Measurements from ENCODE around the gene MAGEF1. TPM values are rescaled to one million over a fixed set of nuclear protein-coding genes. Genes with fewer than 3 reads are reported as not detected.

MAGEF1 gene
- total RNA-seq, 2 donors from 2014 or later, result 7.4 to 8.1 TPM

GRCh38 chr3:184719709-184720108 is 7.8 kb upstream of the MAGEF1 start:
- H3K4me1 Mint-ChIP-seq, result no peaks in the 10 kb centered on the region
- ATAC-seq (replicated peaks), result no peak
- H3K27me3 Mint-ChIP-seq, result no peaks in the 10 kb centered on the region
- H3K27ac Mint-ChIP-seq, result no peak overlapping the region
- H3K36me3 Mint-ChIP-seq (ENCODE audit: low read depth), result no peaks in the 10 kb centered on the region
- no peaks in the 10 kb centered on the region for H3K9me3 Mint-ChIP-seq
- no peak overlapping the region for H3K4me3 Mint-ChIP-seq

DNA sequence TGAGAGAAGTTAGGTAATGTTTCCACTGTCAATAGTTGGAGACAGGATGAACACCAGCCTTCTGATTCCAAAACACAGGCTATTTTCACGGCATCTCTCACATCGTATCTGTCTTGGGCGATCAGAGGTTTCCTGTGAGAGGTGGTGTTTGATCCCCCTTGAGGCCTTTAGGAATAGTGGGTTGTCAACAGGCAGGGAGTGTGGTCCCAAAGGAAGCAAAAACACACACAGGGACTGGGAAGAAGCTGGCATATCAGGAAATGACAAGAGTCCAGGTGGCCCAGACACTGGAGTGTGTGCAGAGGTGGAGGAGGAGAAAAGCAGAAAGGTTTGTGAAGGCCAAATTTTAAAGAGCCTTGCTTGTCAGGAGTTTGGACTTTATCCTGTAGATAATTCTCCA is 6.6 kb upstream of the MAGEF1 start:
- H3K4me1 Mint-ChIP-seq, result no peaks in the 10 kb centered on the region
- ATAC-seq (replicated peaks), result no peak
- H3K4me3 Mint-ChIP-seq, result no peak overlapping the region
- no peaks in the 10 kb centered on the region for H3K36me3 Mint-ChIP-seq (ENCODE audit: low read depth)
- H3K27ac Mint-ChIP-seq, result no peak overlapping the region
- H3K27me3 Mint-ChIP-seq, result no peaks in the 10 kb centered on the region
- H3K9me3 Mint-ChIP-seq, result no peaks in the 10 kb centered on the region

DNA sequence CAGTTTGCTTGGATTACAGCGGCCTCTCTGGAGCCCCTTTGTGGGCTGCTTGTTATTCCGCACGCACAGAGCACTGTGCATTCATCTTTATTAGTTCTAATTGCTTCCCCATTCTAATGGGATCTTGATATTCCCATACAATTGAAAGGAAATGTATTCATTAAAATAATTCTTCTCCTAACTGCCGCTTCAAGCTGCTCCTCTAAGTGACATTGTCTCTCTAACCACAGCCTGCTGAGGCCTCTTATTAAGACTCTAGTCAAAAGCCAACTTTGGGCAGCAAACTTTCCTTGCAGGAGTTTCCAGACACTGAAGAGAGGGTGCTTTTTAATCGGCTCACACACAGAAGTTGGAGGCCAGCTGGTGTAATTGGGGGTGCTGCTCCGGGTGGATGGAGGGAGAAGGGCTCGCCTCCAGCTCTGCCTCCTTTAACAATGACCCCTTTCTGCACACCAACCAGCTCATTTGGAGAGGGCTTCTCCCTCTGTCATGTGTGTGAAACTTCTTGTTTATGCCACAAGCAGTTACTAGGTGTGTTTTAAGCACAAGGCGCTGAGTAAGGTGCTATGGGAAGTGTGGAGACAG is 5.6 kb upstream of the MAGEF1 start:
- Mint-ChIP-seq H3K4me1 (peaks cover 6% of the 10 kb centered on the region), H3K36me3 (ENCODE audit: low read depth) (no peaks in the 10 kb centered on the region), H3K4me3 (no peak overlapping the region), H3K9me3 (no peaks in the 10 kb centered on the region), H3K27me3 (no peaks in the 10 kb centered on the region), H3K27ac (no peak overlapping the region)
- ATAC-seq (replicated peaks), result no peak

GRCh38 chr3:184716622-184717398 is 4.9 kb upstream of the MAGEF1 start:
- no peaks in the 10 kb centered on the region for H3K27me3 Mint-ChIP-seq
- H3K27ac Mint-ChIP-seq, result no peak overlapping the region
- no peaks in the 10 kb centered on the region for H3K36me3 Mint-ChIP-seq (ENCODE audit: low read depth)
- H3K4me1 Mint-ChIP-seq, result peaks cover 12% of the 10 kb centered on the region
- ATAC-seq (replicated peaks), result no peak
- no peak overlapping the region for H3K4me3 Mint-ChIP-seq
- H3K9me3 Mint-ChIP-seq, result no peaks in the 10 kb centered on the region

DNA sequence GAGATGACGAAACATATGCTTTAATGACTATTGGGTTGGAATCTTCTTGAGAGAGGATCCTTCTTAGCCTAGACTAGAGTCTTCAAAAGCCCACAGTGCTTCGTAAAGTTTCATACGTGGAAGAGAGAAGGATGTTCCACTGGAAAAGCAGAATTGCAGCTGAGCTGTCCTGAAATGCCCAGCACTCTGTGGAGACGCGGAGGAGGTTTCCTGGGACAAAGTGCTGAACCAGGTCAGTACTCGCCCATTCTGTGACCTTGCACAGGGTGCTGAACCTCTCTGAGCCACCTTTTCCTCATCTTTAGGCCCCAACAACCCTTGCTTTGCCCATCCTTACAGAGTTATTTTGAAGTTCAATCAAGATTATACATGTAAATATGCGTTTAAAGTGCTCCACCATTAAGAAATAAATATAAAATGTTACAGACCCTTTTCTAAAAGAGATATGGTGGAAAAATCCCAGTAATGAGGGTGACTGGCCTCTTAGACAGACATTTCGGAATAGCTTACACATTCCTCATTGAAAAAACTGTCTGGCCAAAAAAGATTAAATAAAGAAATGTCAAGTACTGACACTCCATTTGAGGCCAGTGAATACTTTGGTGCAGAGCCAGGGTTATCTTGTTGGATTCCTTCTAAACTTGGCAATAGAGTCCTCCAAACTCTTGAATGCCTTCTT is 4.2 kb upstream of the MAGEF1 start:
- Mint-ChIP-seq H3K27me3 (no peaks in the 10 kb centered on the region), H3K36me3 (ENCODE audit: low read depth) (peaks cover 4% of the 10 kb centered on the region), H3K4me1 (peaks cover 13% of the 10 kb centered on the region), H3K27ac (no peak overlapping the region), H3K9me3 (no peaks in the 10 kb centered on the region), H3K4me3 (no peak overlapping the region)
- ATAC-seq (replicated peaks), result no peak

DNA sequence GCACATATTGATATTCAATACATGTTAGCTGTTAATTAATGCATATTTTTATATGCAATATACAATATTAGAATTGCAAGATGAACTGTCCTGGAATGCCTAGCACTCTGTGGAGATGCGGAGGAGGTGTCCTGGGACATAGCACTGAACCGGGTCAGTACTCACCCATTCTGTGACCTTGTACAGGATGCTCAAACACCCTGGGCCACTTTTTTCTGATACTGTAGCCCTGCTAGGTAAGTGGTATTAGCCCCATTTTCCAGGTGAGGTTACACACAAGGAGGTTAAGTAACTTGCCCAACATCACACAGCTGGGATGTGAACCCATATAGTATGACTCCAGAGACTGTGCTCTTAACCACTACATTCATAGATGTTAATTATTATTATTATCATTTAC is 1.7 kb upstream of the MAGEF1 start:
- no peaks in the 10 kb centered on the region for H3K9me3 Mint-ChIP-seq
- H3K27me3 Mint-ChIP-seq, result no peaks in the 10 kb centered on the region
- no peak overlapping the region for H3K27ac Mint-ChIP-seq
- peaks cover 22% of the 10 kb centered on the region for H3K4me1 Mint-ChIP-seq
- no peak for ATAC-seq (replicated peaks)
- peaks cover 13% of the 10 kb centered on the region for H3K36me3 Mint-ChIP-seq (ENCODE audit: low read depth)
- H3K4me3 Mint-ChIP-seq, result peak overlapping the region; percentile 1

GRCh38 chr3:184713040-184713355 is 1.1 kb upstream of the MAGEF1 start:
- peaks cover 13% of the 10 kb centered on the region for H3K36me3 Mint-ChIP-seq (ENCODE audit: low read depth)
- H3K4me1 Mint-ChIP-seq, result peaks cover 22% of the 10 kb centered on the region
- ATAC-seq (replicated peaks), result no peak
- no peaks in the 10 kb centered on the region for H3K27me3 Mint-ChIP-seq
- no peak overlapping the region for H3K27ac Mint-ChIP-seq
- peak overlapping the region; percentile 1 for H3K4me3 Mint-ChIP-seq
- H3K9me3 Mint-ChIP-seq, result no peaks in the 10 kb centered on the region

- peak; percentile 34 for ATAC-seq (replicated peaks)
- no peaks in the 10 kb centered on the region for H3K27me3 Mint-ChIP-seq
- H3K4me1 Mint-ChIP-seq, result peaks cover 22% of the 10 kb centered on the region
- H3K9me3 Mint-ChIP-seq, result no peaks in the 10 kb centered on the region
- H3K36me3 Mint-ChIP-seq (ENCODE audit: low read depth), result peaks cover 13% of the 10 kb centered on the region
- peak overlapping the region; percentile 83 for H3K4me3 Mint-ChIP-seq
- H3K27ac Mint-ChIP-seq, result peak overlapping the region; percentile 84
These were observed 580 bp upstream of the MAGEF1 start for GRCh38 chr3:184712248-184713039.

DNA sequence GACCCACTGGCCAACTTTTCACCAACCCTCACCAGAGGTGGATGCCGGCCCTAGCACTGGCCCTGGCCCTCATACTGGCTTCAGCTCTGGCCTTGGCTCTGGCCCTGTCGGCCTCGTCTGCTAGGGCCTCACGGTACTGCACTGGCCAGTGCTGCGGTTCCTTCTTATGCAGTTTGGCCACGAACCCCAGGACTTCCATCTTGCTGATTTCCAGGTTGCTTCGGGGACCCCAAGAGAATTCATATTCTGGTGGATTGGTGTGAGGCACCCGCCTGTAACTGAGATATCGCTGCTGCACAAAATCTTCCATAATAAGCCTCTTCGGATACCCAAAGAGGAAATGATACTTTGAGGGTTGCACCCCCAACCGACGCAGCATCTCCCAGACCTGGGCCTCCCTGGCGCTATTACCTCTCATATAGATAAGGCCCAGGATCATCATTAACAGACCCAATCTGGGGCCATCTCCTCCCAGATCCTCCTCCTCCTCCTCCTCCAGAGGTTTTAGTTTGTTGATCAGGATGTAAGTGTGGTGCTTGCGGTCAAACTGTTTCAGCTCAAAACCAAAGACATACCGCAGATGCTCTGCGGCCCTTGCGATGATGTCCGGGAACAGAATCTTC is 883 bp downstream of the MAGEF1 start:
- Mint-ChIP-seq H3K36me3 (ENCODE audit: low read depth) (peaks cover 13% of the 10 kb centered on the region), H3K27me3 (no peaks in the 10 kb centered on the region), H3K4me1 (peaks cover 22% of the 10 kb centered on the region), H3K9me3 (no peaks in the 10 kb centered on the region), H3K27ac (peak overlapping the region; percentile 84), H3K4me3 (peak overlapping the region; percentile 83)
- ATAC-seq (replicated peaks), result peak; percentile 58

GRCh38 chr3:184703657-184704056 is 8.2 kb downstream of the MAGEF1 start:
- no peak overlapping the region for H3K4me3 Mint-ChIP-seq
- no peaks in the 10 kb centered on the region for H3K9me3 Mint-ChIP-seq
- no peak for ATAC-seq (replicated peaks)
- H3K27me3 Mint-ChIP-seq, result peaks cover 4% of the 10 kb centered on the region
- no peaks in the 10 kb centered on the region for H3K36me3 Mint-ChIP-seq (ENCODE audit: low read depth)
- H3K27ac Mint-ChIP-seq, result no peak overlapping the region
- no peaks in the 10 kb centered on the region for H3K4me1 Mint-ChIP-seq

- Mint-ChIP-seq H3K27me3 (peaks cover 6% of the 10 kb centered on the region), H3K4me3 (no peak overlapping the region), H3K4me1 (no peaks in the 10 kb centered on the region), H3K9me3 (no peaks in the 10 kb centered on the region), H3K36me3 (ENCODE audit: low read depth) (no peaks in the 10 kb centered on the region), H3K27ac (no peak overlapping the region)
- no peak for ATAC-seq (replicated peaks)
These were observed 11.1 kb downstream of the MAGEF1 start for GRCh38 chr3:184700759-184701158.

GRCh38 chr3:184697845-184698244 is 14.0 kb downstream of the MAGEF1 start:
- no peaks in the 10 kb centered on the region for H3K36me3 Mint-ChIP-seq (ENCODE audit: low read depth)
- ATAC-seq (replicated peaks), result no peak
- no peak overlapping the region for H3K27ac Mint-ChIP-seq
- peaks cover 14% of the 10 kb centered on the region for H3K27me3 Mint-ChIP-seq
- H3K9me3 Mint-ChIP-seq, result no peaks in the 10 kb centered on the region
- peaks cover 6% of the 10 kb centered on the region for H3K4me1 Mint-ChIP-seq
- no peak overlapping the region for H3K4me3 Mint-ChIP-seq

DNA sequence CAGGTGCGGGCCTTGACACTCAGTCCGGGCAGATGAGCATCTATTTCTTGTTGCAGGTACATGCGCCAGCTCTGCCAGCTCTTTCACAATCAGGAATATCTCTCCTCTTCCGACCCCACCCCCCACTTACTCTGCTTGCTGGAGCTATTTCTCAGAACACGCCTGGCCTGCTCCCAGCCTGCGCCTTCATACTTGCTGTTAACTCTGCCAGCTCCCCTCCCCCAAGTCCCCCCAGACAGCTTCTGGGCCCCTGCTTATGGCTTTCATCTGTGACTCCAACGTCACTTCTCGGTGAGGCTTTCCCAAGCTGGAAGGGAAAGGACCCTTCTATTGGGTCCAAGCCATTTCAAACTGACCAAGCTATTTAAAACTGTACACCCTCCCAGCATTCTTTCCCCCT is 15.2 kb downstream of the MAGEF1 start:
- no peaks in the 10 kb centered on the region for H3K9me3 Mint-ChIP-seq
- H3K36me3 Mint-ChIP-seq (ENCODE audit: low read depth), result no peaks in the 10 kb centered on the region
- H3K27ac Mint-ChIP-seq, result no peak overlapping the region
- no peak overlapping the region for H3K4me3 Mint-ChIP-seq
- H3K27me3 Mint-ChIP-seq, result peaks cover 14% of the 10 kb centered on the region
- no peak for ATAC-seq (replicated peaks)
- peaks cover 6% of the 10 kb centered on the region for H3K4me1 Mint-ChIP-seq

GRCh38 chr3:184694716-184695115 is 17.1 kb downstream of the MAGEF1 start:
- no peak overlapping the region for H3K27ac Mint-ChIP-seq
- H3K9me3 Mint-ChIP-seq, result no peaks in the 10 kb centered on the region
- H3K36me3 Mint-ChIP-seq (ENCODE audit: low read depth), result no peaks in the 10 kb centered on the region
- H3K4me1 Mint-ChIP-seq, result peaks cover 6% of the 10 kb centered on the region
- H3K27me3 Mint-ChIP-seq, result peaks cover 10% of the 10 kb centered on the region
- no peak overlapping the region for H3K4me3 Mint-ChIP-seq
- ATAC-seq (replicated peaks), result no peak
